ENCODE measurements around the gene KIF26A. TPM values are rescaled to one million over a fixed set of nuclear protein-coding genes. Genes with fewer than 3 reads are reported as not detected.

KIF26A gene
- total RNA-seq, 4 donors from 2014 or later: 0.53 to 5.8 (median 1.6) TPM

DNA sequence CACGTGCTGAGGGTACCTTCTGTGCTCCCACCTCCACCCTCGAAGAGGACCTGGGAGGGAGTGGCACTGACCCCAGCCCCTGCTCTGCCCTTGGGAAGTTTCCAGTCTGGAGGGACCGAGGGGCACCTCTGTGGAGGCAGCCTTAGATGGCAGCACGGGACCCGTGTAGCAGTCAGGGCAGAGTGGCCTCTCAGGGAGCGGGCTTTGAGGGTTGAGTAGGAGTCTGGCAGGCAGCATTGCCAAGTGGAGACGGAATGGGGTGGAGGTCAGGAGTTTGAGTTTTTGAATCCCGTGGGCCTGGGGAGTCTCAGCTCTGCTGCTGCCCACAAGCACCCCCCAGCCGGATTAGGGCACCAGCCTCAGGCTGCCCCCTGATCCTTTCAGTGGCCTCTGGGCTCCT lies 21.6 kb downstream of the KIF26A start:
- H3K36me3 ChIP-seq: no peaks in the 10 kb centered on the region
- no peaks in the 10 kb centered on the region for H3K27me3 ChIP-seq
- TF ChIP-seq POLR2A (IDR thresholded peaks at IDR 0.05): no peak
- TF ChIP-seq, protein P1, sequence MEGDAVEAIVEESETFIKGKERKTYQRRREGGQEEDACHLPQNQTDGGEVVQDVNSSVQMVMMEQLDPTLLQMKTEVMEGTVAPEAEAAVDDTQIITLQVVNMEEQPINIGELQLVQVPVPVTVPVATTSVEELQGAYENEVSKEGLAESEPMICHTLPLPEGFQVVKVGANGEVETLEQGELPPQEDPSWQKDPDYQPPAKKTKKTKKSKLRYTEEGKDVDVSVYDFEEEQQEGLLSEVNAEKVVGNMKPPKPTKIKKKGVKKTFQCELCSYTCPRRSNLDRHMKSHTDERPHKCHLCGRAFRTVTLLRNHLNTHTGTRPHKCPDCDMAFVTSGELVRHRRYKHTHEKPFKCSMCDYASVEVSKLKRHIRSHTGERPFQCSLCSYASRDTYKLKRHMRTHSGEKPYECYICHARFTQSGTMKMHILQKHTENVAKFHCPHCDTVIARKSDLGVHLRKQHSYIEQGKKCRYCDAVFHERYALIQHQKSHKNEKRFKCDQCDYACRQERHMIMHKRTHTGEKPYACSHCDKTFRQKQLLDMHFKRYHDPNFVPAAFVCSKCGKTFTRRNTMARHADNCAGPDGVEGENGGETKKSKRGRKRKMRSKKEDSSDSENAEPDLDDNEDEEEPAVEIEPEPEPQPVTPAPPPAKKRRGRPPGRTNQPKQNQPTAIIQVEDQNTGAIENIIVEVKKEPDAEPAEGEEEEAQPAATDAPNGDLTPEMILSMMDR (IDR thresholded peaks at IDR 0.05): no peak
- no peak for DNase-seq
- H3K9me3 ChIP-seq: no peaks in the 10 kb centered on the region
- H3K4me3 ChIP-seq: no peak overlapping the region
- no peaks in the 10 kb centered on the region for H3K4me1 ChIP-seq
- no peak overlapping the region for H3K27ac ChIP-seq

DNA sequence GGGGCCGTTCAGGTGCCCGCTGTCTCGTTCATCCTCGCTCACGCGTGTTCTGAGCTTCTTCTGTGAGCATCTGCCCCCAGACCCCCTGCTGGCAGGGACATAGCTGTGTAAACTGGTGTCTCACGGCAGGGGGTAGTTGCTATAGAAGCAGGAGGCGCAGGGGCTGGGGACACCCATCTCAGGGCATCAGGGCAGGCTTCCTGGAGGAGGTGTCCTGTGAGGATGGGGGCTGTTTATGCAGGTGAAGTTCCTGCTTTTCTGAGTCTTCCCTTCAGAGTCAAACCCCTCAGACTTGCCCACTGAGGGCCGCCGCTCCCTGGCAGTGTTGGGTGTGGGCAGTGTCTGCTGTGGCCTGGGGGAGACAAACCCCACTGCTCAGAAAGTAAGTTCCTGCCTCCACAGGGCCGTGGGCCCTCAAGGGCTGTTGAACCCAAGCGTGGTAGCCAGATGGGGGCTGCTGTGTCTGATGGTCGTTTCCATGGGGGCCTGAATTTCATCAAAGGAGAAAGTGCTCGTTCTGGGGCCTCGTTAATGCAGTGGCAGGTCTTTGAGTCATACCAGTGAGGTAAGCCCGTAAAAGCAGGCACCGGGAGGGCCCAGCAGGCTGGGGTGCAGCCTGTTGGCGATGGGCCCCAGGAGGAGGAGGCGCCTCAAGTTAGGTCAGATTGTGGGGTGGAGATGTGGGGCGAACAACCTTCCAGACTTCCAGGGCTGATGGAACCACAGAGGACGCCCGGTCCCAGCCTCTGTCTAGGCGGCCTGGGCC lies 23.4 kb downstream of the KIF26A start:
- H3K27ac ChIP-seq: no peak overlapping the region
- H3K36me3 ChIP-seq: no peaks in the 10 kb centered on the region
- H3K4me3 ChIP-seq: no peak overlapping the region
- no peaks in the 10 kb centered on the region for H3K9me3 ChIP-seq
- H3K4me1 ChIP-seq: no peaks in the 10 kb centered on the region
- TF ChIP-seq POLR2A (IDR thresholded peaks at IDR 0.05): no peak
- TF ChIP-seq, protein P1 (IDR thresholded peaks at IDR 0.05): no peak
- DNase-seq: no peak
- H3K27me3 ChIP-seq: no peaks in the 10 kb centered on the region

DNA sequence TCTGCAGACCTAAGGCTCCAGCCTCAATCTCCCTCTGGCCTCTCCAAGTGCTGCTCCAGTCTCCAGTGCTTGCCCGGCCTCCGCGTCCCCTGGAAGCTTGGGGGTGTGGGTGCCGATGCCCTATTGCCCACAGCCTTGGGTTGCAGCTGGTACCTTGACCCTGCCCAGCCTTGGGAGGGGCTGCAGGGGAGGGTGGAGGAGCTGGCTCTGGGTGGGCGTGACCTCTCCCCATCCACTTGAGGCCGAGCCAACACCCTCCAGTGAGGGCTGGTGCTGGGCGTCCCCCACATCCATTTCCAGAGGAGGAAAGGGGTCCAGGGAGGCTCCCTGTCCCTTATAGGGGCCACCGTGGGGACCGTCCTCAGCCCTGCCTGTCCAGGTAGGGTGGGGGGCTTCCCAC lies 24.1 kb downstream of the KIF26A start:
- Histone ChIP-seq H3K27ac (no peak overlapping the region), H3K9me3 (no peaks in the 10 kb centered on the region), H3K4me3 (no peak overlapping the region), H3K27me3 (no peaks in the 10 kb centered on the region), H3K36me3 (no peaks in the 10 kb centered on the region), H3K4me1 (no peaks in the 10 kb centered on the region)
- TF ChIP-seq, protein P1 (IDR thresholded peaks at IDR 0.05): no peak
- TF ChIP-seq POLR2A (IDR thresholded peaks at IDR 0.05): no peak
- DNase-seq: no peak

DNA sequence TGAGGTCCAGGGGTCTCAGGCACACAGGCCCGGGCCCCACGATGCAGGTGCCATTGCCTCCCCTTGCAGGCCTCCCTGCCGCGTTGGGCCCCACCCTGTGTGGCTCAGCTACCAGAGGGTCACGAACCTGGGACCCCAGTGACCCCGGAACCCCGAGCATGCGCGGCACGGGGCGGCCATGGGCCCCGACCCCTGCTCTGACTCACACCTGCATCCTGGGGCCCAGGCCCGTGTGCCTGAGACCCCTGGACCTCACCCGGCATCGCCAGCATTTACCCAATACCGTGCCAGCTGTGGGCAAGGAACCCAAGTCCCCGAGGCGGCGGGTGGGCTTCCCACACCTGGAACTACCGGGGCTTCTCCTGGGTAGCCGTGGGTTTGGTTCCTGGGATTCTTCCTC lies 25.2 kb downstream of the KIF26A start:
- Histone ChIP-seq H3K36me3 (no peaks in the 10 kb centered on the region), H3K4me1 (no peaks in the 10 kb centered on the region), H3K4me3 (no peak overlapping the region), H3K27ac (no peak overlapping the region), H3K9me3 (no peaks in the 10 kb centered on the region), H3K27me3 (no peaks in the 10 kb centered on the region)
- no peak for TF ChIP-seq POLR2A (IDR thresholded peaks at IDR 0.05)
- TF ChIP-seq, protein P1 (IDR thresholded peaks at IDR 0.05): no peak
- no peak for DNase-seq

DNA sequence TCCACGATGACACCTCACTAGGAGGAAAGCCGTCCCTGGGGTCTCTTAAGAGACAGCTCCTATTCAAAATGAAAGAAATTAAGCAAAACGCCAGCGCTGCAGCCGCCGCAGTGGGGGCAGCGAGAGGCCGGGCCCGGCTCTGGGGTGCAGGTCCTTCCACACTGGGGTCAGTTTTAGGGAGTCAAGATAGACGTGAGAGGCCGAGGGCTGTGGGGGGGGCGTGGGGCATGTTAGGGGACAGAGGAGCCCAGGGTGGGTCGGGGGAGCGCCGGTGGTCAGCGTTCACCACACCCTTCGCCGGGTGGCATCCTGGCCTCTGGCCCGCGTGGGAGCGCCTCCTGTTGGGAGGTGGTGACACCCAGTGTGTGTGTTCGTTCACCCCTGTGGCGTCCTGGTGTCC lies 25.7 kb downstream of the KIF26A start:
- no peaks in the 10 kb centered on the region for H3K4me1 ChIP-seq
- H3K4me3 ChIP-seq: no peak overlapping the region
- no peaks in the 10 kb centered on the region for H3K9me3 ChIP-seq
- no peak overlapping the region for H3K27ac ChIP-seq
- DNase-seq: no peak
- H3K27me3 ChIP-seq: no peaks in the 10 kb centered on the region
- TF ChIP-seq, protein P1 (IDR thresholded peaks at IDR 0.05): no peak
- TF ChIP-seq POLR2A (IDR thresholded peaks at IDR 0.05): no peak
- no peaks in the 10 kb centered on the region for H3K36me3 ChIP-seq
